DMS114 treated with DMSO at 0.1 percent for 48 hours (cell line): Measurements from ENCODE around the gene PBX4.

Source experiments
- DNase-seq: peaks from one replicate; lab custom pipeline; 2025; ENCODE audit not compliant: unreplicated experiment; lab: John Stamatoyannopoulos, UW

PBX4 gene

GRCh38 chr19:19558636-19559035, 59.9 kb downstream of the PBX4 start:
- DNase-seq, result no peak

GRCh38 chr19:19558055-19558454, 60.4 kb downstream of the PBX4 start:
- no peak for DNase-seq

GRCh38 chr19:19554074-19555023, 64.1 kb downstream of the PBX4 start:
- no peak for DNase-seq

GRCh38 chr19:19553670-19554069, 64.8 kb downstream of the PBX4 start:
- no peak for DNase-seq

GRCh38 chr19:19552798-19553197, 65.7 kb downstream of the PBX4 start:
- DNase-seq, result peak; percentile 26

GRCh38 chr19:19551853-19552192, 66.7 kb downstream of the PBX4 start:
- DNase-seq, result no peak

- no peak for DNase-seq
Observed at GRCh38 chr19:19550972-19551852, 67.3 kb downstream of the PBX4 start.

- DNase-seq, result no peak
Observed at GRCh38 chr19:19550485-19550929, 68.0 kb downstream of the PBX4 start.

- no peak for DNase-seq
Observed at GRCh38 chr19:19549804-19550464, 68.6 kb downstream of the PBX4 start.

GRCh38 chr19:19548915-19549759, 69.3 kb downstream of the PBX4 start:
- no peak for DNase-seq

GRCh38 chr19:19547674-19548336, 70.7 kb downstream of the PBX4 start:
- no peak for DNase-seq

GRCh38 chr19:19546751-19547162, 71.7 kb downstream of the PBX4 start:
- DNase-seq, result no peak

- DNase-seq, result no peak
Observed at GRCh38 chr19:19545707-19546106, 72.8 kb downstream of the PBX4 start.

- DNase-seq, result no peak
Observed at GRCh38 chr19:19544954-19545591, 73.4 kb downstream of the PBX4 start.

GRCh38 chr19:19544257-19544953, 74.1 kb downstream of the PBX4 start:
- no peak for DNase-seq

- no peak for DNase-seq
Observed at GRCh38 chr19:19543640-19544039, 74.8 kb downstream of the PBX4 start.

- DNase-seq, result no peak
Observed at GRCh38 chr19:19543101-19543500, 75.4 kb downstream of the PBX4 start.

GRCh38 chr19:19542507-19542906, 76.0 kb downstream of the PBX4 start:
- no peak for DNase-seq

- no peak for DNase-seq
Observed at GRCh38 chr19:19541616-19542015, 76.9 kb downstream of the PBX4 start.
